Measurements from ENCODE around the gene MN1.

MN1 gene

GRCh38 chr22:27844656-27845591 lies 43.4 kb upstream of the MN1 start:
- DNase-seq (ENCODE audit: low read depth), result no peak
- H3K4me3 ChIP-seq (ENCODE audit: low read length), result no peak overlapping the region
- TF ChIP-seq CTCF (conservative IDR thresholded peaks at IDR 0.05; ENCODE audit: low read length), result no peak

- no peak overlapping the region for H3K4me3 ChIP-seq (ENCODE audit: low read length)
- TF ChIP-seq CTCF (conservative IDR thresholded peaks at IDR 0.05; ENCODE audit: low read length), result no peak
- no peak for DNase-seq (ENCODE audit: low read depth)
These were observed 42.7 kb upstream of the MN1 start for GRCh38 chr22:27844256-27844655.

- no peak for TF ChIP-seq CTCF (conservative IDR thresholded peaks at IDR 0.05; ENCODE audit: low read length)
- DNase-seq (ENCODE audit: low read depth), result no peak
- H3K4me3 ChIP-seq (ENCODE audit: low read length), result no peak overlapping the region
These were observed 41.9 kb upstream of the MN1 start for GRCh38 chr22:27843441-27843840.

GRCh38 chr22:27842669-27843431 lies 41.3 kb upstream of the MN1 start:
- no peak overlapping the region for H3K4me3 ChIP-seq (ENCODE audit: low read length)
- peak; percentile 94 for DNase-seq (ENCODE audit: low read depth)
- no peak; the same call in 1 of the 2 replicates for TF ChIP-seq CTCF (conservative IDR thresholded peaks at IDR 0.05; ENCODE audit: low read length)

- H3K4me3 ChIP-seq (ENCODE audit: low read length), result no peak overlapping the region
- TF ChIP-seq CTCF (conservative IDR thresholded peaks at IDR 0.05; ENCODE audit: low read length), result no peak
- DNase-seq (ENCODE audit: low read depth), result no peak
These were observed 40.6 kb upstream of the MN1 start for GRCh38 chr22:27842201-27842600.

DNA sequence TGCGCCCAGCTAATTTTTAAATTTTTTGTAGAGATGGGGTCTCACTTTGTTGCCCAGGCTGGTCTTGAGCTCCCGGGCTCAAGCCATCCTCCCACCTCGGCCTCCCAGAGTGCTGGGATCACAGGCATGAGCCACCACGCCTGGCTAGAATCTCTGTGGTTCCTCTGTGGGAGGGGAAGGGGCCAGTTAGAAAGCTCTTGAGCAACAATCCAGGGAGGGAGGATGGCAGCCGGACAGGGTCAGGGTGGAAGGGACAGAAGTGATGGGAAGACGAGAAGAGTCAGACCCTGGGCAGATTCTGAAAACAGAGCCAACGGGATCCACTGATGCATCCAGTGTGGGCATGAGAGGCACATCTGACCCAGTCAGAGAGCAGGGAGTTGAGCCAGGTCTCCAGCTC lies 38.9 kb upstream of the MN1 start:
- TF ChIP-seq CTCF (conservative IDR thresholded peaks at IDR 0.05; ENCODE audit: low read length), result no peak
- no peak for DNase-seq (ENCODE audit: low read depth)
- no peak overlapping the region for H3K4me3 ChIP-seq (ENCODE audit: low read length)
